Transverse colon (tissue), 4 donors: ENCODE results near the gene GAREM1.
A peak's percentile ranks its signal among the peaks of the same experiment; 100 is the strongest.

Experiments used
- EP300 ChIP-seq: sonication (generic); formaldehyde crosslinking; IDR thresholded peaks from one replicate; pipeline ENCODE4 v1.6.1; 2017; ENCODE audit warnings: antibody characterized with exemption, low read depth
- POLR2A ChIP-seq: fragments of 450-650 bp; IDR thresholded peaks from one replicate; pipeline ENCODE4 v1.6.1; 2016; ENCODE audit warnings: antibody characterized with exemption, mild to moderate bottlenecking, moderate library complexity
- POLR2AphosphoS5 ChIP-seq, 3 donors: sonication (generic); formaldehyde crosslinking; IDR thresholded peaks; one replicate each; pipeline ENCODE4 v1.6.1; 2016; ENCODE audit warnings: antibody characterized with exemption in 3 of 3
- TF ChIP-seq, protein P1 (sequence below), 5 experiments: fragments of 200-600 bp in 3 of 5; fragments of 450-650 bp in 2 of 5; sonication (generic) in 3 of 5; IDR thresholded peaks; 1 replicate in 2 of 5; 2 replicates in 3 of 5; pipeline ENCODE4 v1.5.1; 2016 to 2017; ENCODE audit warnings: antibody characterized with exemption in 5 of 5, inconsistent platforms in 3 of 5, mild to moderate bottlenecking in 2 of 5, moderate library complexity in 1 of 5

DNA sequence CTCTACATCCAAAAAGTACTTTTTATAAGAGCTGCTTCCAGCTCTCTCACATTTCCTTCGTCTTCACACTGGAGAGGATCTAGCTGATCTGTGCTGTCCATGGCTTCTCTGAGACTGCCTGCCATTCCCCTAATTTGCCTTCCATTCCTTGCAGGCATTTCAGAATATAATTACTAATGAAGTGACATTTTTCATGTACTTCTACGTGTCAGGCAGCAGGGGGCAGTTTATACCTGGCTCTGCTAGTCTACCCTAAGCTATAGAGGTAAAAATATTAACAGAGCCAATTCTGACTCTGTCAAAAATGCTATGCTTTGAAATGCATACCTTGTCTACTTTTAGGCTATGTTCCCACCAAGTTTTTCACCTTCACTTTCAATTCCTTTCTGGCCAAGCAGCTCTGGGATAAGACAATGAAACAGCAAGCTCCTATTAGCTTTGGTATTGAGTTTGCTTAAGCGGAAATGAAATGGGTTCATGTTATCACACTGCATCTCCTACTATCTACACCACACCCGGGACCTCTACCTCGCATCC is 198.9 kb downstream of the GAREM1 start:
- TF ChIP-seq POLR2AphosphoS5 (IDR thresholded peaks at IDR 0.05) (no peak), POLR2A (no peak), EP300 (no peak)
- TF ChIP-seq, protein P1, sequence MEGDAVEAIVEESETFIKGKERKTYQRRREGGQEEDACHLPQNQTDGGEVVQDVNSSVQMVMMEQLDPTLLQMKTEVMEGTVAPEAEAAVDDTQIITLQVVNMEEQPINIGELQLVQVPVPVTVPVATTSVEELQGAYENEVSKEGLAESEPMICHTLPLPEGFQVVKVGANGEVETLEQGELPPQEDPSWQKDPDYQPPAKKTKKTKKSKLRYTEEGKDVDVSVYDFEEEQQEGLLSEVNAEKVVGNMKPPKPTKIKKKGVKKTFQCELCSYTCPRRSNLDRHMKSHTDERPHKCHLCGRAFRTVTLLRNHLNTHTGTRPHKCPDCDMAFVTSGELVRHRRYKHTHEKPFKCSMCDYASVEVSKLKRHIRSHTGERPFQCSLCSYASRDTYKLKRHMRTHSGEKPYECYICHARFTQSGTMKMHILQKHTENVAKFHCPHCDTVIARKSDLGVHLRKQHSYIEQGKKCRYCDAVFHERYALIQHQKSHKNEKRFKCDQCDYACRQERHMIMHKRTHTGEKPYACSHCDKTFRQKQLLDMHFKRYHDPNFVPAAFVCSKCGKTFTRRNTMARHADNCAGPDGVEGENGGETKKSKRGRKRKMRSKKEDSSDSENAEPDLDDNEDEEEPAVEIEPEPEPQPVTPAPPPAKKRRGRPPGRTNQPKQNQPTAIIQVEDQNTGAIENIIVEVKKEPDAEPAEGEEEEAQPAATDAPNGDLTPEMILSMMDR (IDR thresholded peaks at IDR 0.05): peak; percentile 65 to 71 (median 67)
